IMR-90 (cell line): Measurements from ENCODE around the gene EFEMP2.

ENCODE experiments used
- CEBPB ChIP-seq: IDR thresholded peaks from 2 replicates; pipeline ENCODE4 v1.6.1; 2012; ENCODE audit warnings: low read depth, low read length, improper control_type of control experiment
- CHD1 ChIP-seq: IDR thresholded peaks from 2 replicates; pipeline ENCODE4 v1.6.1; 2012; ENCODE audit warnings: low read depth, low read length, improper control_type of control experiment
- FOS ChIP-seq: fragments of 150-350 bp; IDR thresholded peaks from 2 replicates; pipeline ENCODE4 v1.6.1; 2016; ENCODE audit warnings: low read depth, low read length
- MAFK ChIP-seq: IDR thresholded peaks from 2 replicates; pipeline ENCODE4 v1.6.1; 2012; ENCODE audit warnings: low read depth, low read length, improper control_type of control experiment
- MAZ ChIP-seq: IDR thresholded peaks from 2 replicates; pipeline ENCODE4 v1.6.1; 2012; ENCODE audit warnings: low read depth, mild to moderate bottlenecking, low read length, improper control_type of control experiment, moderate library complexity, borderline replicate concordance
- NFE2L2 ChIP-seq: fragments of 150-350 bp; IDR thresholded peaks from 2 replicates; pipeline ENCODE4 v1.6.1; 2016; ENCODE audit warnings: low read depth, mild to moderate bottlenecking, low read length
- POLR2A ChIP-seq: IDR thresholded peaks from 2 replicates; pipeline ENCODE4 v1.6.1; 2012; ENCODE audit warnings: mild to moderate bottlenecking, low read depth, low read length
- RAD21 ChIP-seq: IDR thresholded peaks from 2 replicates; pipeline ENCODE4 v1.6.1; 2012; ENCODE audit warnings: low read length, improper control_type of control experiment
- RCOR1 ChIP-seq: IDR thresholded peaks from 2 replicates; pipeline ENCODE4 v1.6.1; 2012; ENCODE audit warnings: mild to moderate bottlenecking, low read length, improper control_type of control experiment; ENCODE audit not compliant: insufficient replicate concordance
- SMC3 ChIP-seq: fragments of 150-350 bp; IDR thresholded peaks from 2 replicates; pipeline ENCODE4 v1.6.1; 2016; ENCODE audit warnings: low read depth, mild to moderate bottlenecking, antibody characterized with exemption, low read length, moderate library complexity
- TF ChIP-seq, protein P1 (sequence below): conservative IDR thresholded peaks from 2 replicates; pipeline ENCODE4 v1.5.1; 2012; ENCODE audit warnings: mild to moderate bottlenecking, low read depth, low read length, improper control_type of control experiment
- TF ChIP-seq, protein P2 (sequence below): fragments of 150-350 bp; IDR thresholded peaks from 2 replicates; pipeline ENCODE4 v1.6.1; 2016; ENCODE audit warnings: low read depth, mild to moderate bottlenecking, low read length, moderate library complexity, borderline replicate concordance
- TF ChIP-seq, protein P3 (sequence below): fragments of 150-350 bp; IDR thresholded peaks from 2 replicates; pipeline ENCODE4 v1.6.1; 2017; ENCODE audit warnings: mild to moderate bottlenecking, antibody characterized with exemption, low read length, low read depth

DNA sequence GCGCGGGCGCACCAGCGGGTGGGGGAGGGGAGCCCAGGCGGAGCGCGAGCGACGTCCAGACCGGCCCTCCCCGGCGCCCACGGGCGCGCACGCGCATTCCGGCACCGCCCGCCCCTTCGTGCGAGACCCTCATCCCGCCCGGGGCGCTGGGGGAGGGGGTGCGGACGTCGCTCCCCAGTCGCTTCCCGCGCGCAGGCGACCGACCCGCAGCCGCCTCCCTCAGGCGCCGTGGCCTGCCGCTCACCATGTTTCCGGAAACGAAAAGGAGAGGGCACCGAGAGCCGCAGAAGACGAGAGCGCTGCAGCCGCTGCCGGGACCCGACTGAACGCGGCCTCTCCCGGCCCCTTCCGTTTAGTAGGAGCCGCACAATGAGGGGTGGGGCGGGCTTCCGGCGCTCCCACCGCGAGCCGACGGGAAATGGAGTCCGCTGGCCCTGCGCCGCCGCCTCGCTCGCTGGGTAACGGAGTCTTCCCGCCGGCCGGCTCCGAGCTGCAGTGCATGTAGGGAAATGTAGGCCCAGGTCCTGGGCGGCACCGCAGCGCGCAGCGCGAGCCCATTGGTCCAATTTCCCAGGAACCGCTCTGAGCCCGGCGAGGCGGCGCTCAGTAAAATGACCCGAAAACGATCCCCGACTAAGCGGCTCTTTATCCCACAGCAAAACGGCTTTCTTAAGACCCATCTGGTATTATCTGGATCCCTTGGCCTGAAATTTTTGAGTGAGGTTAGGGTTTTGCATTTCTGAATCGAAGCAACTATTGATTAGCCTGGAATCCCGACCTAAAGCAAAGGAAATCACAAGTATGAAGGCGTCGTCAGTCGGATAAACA is 14.5 kb downstream of the EFEMP2 start, which contains the start of gene CFL1:
- TF ChIP-seq RCOR1 (no peak), SMC3 (no peak), POLR2A (peak; percentile 100), FOS (no peak), CEBPB (no peak), CHD1 (peak; percentile 87; the same call in 1 of the 2 replicates), RAD21 (no peak), NFE2L2 (no peak), MAZ (peak; percentile 91), MAFK (no peak)
- TF ChIP-seq, protein P1, sequence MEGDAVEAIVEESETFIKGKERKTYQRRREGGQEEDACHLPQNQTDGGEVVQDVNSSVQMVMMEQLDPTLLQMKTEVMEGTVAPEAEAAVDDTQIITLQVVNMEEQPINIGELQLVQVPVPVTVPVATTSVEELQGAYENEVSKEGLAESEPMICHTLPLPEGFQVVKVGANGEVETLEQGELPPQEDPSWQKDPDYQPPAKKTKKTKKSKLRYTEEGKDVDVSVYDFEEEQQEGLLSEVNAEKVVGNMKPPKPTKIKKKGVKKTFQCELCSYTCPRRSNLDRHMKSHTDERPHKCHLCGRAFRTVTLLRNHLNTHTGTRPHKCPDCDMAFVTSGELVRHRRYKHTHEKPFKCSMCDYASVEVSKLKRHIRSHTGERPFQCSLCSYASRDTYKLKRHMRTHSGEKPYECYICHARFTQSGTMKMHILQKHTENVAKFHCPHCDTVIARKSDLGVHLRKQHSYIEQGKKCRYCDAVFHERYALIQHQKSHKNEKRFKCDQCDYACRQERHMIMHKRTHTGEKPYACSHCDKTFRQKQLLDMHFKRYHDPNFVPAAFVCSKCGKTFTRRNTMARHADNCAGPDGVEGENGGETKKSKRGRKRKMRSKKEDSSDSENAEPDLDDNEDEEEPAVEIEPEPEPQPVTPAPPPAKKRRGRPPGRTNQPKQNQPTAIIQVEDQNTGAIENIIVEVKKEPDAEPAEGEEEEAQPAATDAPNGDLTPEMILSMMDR = 0 out of 2 replicates have a peak, but pooled peaks have one; percentile 7
- TF ChIP-seq, protein P2, sequence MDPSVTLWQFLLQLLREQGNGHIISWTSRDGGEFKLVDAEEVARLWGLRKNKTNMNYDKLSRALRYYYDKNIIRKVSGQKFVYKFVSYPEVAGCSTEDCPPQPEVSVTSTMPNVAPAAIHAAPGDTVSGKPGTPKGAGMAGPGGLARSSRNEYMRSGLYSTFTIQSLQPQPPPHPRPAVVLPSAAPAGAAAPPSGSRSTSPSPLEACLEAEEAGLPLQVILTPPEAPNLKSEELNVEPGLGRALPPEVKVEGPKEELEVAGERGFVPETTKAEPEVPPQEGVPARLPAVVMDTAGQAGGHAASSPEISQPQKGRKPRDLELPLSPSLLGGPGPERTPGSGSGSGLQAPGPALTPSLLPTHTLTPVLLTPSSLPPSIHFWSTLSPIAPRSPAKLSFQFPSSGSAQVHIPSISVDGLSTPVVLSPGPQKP = no peak
- TF ChIP-seq, protein P3, sequence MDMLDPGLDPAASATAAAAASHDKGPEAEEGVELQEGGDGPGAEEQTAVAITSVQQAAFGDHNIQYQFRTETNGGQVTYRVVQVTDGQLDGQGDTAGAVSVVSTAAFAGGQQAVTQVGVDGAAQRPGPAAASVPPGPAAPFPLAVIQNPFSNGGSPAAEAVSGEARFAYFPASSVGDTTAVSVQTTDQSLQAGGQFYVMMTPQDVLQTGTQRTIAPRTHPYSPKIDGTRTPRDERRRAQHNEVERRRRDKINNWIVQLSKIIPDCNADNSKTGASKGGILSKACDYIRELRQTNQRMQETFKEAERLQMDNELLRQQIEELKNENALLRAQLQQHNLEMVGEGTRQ = no peak
